ENCODE measurements around the gene FHL2.
"Not testable (repeated sequence)": the region's sequence is repeated elsewhere in the genome, so short reads cannot be mapped to it uniquely, and the experiment has no call there.

Gene FHL2

DNA sequence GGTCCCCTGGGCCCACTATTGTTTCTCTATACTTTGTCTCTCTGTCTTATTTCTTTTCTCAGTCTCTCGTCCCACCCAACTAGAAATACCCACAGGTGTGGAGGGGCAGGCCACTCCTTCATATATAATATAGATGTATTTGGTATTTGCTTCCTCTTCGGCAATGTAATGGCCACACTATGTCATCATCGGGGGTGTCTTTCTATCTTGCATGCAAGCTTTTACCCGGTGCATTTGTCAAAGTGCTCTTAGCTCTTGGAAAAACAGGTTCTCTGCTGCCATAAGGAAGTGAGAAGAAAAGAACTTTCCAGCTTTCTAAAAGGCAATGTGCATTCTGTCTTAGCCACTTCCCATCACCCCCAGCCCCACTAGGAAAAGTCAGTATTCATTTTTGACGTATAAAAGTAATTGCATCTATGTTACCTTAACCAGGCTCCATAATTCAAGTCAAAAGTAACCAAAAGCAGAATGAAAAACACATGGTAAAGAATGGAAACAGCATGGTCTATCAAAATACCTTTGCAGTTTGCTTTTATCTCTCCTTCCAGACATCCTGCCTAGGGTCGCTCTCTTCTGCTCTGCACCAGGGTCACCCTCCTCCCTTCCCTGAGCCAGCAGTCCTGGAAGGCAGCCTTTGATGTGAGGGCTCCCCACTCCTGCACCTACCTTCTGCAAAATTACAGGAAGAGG lies 27.2 kb upstream of the FHL2 start:
- DNase-seq (ENCODE audit: extremely low spot score, insufficient read length, low read depth), result no peak
- FAIRE-seq, result no peak

GRCh38 chr2:105424836-105425235 lies 26.0 kb upstream of the FHL2 start:
- FAIRE-seq; DNase-seq (ENCODE audit: extremely low spot score, insufficient read length, low read depth): not testable (repeated sequence)

DNA sequence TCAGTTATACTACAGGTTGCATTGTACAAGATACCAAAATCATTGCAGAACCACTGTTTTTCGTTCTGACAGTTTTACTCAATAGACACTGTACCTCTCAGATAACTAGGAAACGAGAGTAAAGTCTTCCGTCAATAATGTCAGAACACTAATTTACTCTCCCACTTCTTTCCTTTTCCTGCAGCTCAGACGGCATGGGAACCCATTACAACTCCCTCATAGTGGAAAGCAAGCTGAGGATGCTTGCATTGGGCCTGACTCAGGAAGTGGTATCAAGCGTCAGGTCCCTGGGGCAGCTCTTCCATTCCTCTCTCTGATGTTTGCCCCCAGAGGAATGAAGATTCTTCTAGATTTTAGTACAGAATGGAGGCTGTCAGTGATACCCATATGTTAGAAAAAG lies 23.9 kb upstream of the FHL2 start:
- FAIRE-seq, result no peak
- no peak for DNase-seq (ENCODE audit: extremely low spot score, insufficient read length, low read depth)

- FAIRE-seq, result no peak
- DNase-seq (ENCODE audit: extremely low spot score, insufficient read length, low read depth), result no peak
These were observed 22.2 kb upstream of the FHL2 start for GRCh38 chr2:105421053-105421452.

- DNase-seq (ENCODE audit: extremely low spot score, insufficient read length, low read depth), result no peak
- no peak for FAIRE-seq
These were observed 19.7 kb upstream of the FHL2 start for GRCh38 chr2:105418522-105418921.

GRCh38 chr2:105417857-105418436 lies 19.1 kb upstream of the FHL2 start:
- no peak for FAIRE-seq
- no peak for DNase-seq (ENCODE audit: extremely low spot score, insufficient read length, low read depth)

- no peak for FAIRE-seq
- no peak for DNase-seq (ENCODE audit: extremely low spot score, insufficient read length, low read depth)
These were observed 17.3 kb upstream of the FHL2 start for GRCh38 chr2:105416156-105416555.

DNA sequence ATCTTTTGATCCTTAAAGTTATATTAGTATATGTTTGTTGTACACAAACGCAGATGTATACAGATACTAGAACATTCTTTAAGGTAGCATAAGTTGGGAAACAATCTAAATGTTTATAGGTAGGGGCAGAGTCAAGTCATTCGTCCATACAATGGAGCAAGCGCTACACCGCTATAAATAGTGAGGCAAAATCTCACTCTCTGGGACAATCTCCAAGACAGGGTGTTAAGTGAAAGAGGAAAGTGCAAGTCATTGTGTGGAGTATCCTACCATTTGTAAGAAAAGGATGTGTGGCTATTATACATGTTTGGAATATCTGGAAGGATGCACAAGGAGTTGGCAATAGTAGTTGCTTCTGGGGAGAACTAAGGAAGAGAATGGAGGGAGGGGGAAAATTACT lies 16.2 kb upstream of the FHL2 start:
- FAIRE-seq, result no peak
- no peak for DNase-seq (ENCODE audit: extremely low spot score, insufficient read length, low read depth)

GRCh38 chr2:105413206-105413605 lies 14.4 kb upstream of the FHL2 start:
- no peak for FAIRE-seq
- DNase-seq (ENCODE audit: extremely low spot score, insufficient read length, low read depth), result no peak

GRCh38 chr2:105412584-105412983 lies 13.7 kb upstream of the FHL2 start:
- DNase-seq (ENCODE audit: extremely low spot score, insufficient read length, low read depth), result no peak
- FAIRE-seq, result no peak

GRCh38 chr2:105411720-105412407 lies 13.0 kb upstream of the FHL2 start:
- peak; percentile 51 for FAIRE-seq

DNA sequence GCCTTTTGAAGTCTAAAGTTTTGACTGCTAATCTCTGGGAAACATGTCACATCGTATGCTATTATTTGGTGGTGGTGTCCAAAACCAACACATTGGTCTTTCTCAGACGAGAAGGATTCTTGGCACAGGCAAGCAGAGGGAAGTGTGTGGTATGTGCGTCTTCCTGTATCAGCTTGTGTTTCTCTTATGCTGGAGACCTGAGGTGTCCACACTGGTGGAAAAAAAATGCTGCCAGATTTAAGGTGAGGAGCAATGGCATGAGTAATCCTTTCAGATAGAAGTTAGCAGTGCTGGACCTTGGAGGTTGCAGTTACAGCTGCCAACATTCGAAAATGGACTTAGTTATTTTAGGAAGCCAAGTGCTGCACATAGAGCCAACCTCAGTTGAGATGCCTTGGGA lies 11.7 kb upstream of the FHL2 start:
- no peak for FAIRE-seq

More at GRCh38 chr2:105411720-105412407, 13.0 kb upstream of the FHL2 start:
- DNase-seq (ENCODE audit: extremely low spot score, insufficient read length, low read depth), result no peak

DNA sequence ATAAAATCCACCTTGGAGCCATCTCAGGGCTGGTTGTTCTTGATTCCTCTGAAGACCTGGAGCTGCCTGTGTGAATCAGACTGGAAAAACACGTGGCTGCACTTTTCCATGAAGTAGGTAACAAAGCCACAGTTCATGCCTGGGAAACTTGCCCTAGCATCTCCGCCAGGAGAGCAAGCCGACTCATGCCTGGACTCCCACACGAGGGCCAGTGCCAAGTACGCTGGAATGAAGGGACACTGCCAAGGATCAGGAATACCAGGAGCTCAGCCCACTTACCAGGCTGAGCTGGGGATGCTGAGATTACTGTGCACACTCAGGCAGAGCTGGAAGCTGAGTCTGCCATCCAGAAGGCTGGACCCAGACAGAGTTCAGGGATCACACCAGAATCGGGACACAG lies 10.9 kb upstream of the FHL2 start:
- no peak for FAIRE-seq
- no peak for DNase-seq (ENCODE audit: extremely low spot score, insufficient read length, low read depth)

More for the DNA sequence above, 11.7 kb upstream of the FHL2 start:
- no peak for DNase-seq (ENCODE audit: extremely low spot score, insufficient read length, low read depth)

- DNase-seq (ENCODE audit: extremely low spot score, insufficient read length, low read depth) (no peak), FAIRE-seq (no peak)
These were observed 9.3 kb upstream of the FHL2 start for GRCh38 chr2:105407946-105408743.

- DNase-seq (ENCODE audit: extremely low spot score, insufficient read length, low read depth) (no peak), FAIRE-seq (no peak)
These were observed 7.4 kb upstream of the FHL2 start for GRCh38 chr2:105406221-105406620.

DNA sequence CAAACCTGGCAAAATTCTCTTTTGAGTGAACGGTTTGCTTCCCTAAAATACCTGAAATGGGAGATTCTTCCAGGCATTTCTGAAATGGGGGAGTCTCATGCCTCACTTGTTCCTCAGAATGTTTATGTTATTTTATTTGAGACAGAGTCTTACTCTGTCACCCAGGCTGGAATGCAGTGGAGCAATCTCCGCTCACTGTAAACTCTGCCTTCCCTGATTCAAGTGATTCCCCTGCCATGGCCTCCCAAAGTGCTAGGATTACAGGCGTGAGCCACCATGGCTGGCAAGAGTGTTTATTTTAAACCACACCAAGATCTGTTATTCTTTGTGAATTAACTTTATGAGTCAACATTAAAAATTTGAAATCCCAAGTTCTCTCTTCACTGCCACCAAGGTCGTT lies 6.4 kb upstream of the FHL2 start:
- DNase-seq (ENCODE audit: extremely low spot score, insufficient read length, low read depth), result no peak
- no peak for FAIRE-seq

- DNase-seq (ENCODE audit: extremely low spot score, insufficient read length, low read depth), result no peak
- no peak for FAIRE-seq
These were observed 5.9 kb upstream of the FHL2 start for GRCh38 chr2:105404736-105405135.

- FAIRE-seq, result no peak
- DNase-seq (ENCODE audit: extremely low spot score, insufficient read length, low read depth), result no peak
These were observed 5.2 kb upstream of the FHL2 start for GRCh38 chr2:105403783-105404698.

DNA sequence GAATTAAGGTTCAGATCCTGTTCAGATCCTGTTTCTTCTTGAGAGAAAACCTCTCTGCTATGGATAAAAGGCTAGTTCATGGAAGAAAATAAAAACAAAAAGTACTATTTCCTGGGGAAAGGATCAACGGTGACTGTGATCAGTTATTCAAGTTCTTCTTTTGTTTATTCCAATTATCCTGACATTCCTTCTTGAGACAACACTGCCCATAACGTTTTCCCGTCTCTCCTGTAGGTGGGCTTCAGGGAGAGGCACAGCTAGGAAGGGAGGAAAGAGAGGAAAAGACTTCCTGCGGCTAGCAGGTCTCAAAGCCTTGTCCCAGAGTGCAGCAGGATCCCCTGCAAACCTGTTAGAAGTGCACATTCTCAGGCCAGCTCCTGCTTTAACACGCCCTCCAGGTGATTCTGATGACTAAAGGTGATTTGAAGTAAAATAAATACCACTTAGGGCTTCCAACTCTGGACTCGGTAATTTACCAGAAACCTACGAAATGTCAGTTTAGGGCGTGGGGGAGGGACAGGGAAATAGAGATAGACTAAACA lies 4.5 kb upstream of the FHL2 start:
- DNase-seq (ENCODE audit: extremely low spot score, insufficient read length, low read depth) (no peak), FAIRE-seq (no peak)
